NT2/D1 (cell line): ENCODE results near the gene ITPKB.

ENCODE experiments used
- YY1 ChIP-seq: IDR thresholded peaks from 2 replicates; pipeline ENCODE4 v1.6.1; 2011; ENCODE audit not compliant: insufficient read length, insufficient read depth
- ZNF274 ChIP-seq: IDR thresholded peaks from 2 replicates; pipeline ENCODE4 v1.6.1; 2011; ENCODE audit warnings: mild to moderate bottlenecking, low read depth, low read length

DNA sequence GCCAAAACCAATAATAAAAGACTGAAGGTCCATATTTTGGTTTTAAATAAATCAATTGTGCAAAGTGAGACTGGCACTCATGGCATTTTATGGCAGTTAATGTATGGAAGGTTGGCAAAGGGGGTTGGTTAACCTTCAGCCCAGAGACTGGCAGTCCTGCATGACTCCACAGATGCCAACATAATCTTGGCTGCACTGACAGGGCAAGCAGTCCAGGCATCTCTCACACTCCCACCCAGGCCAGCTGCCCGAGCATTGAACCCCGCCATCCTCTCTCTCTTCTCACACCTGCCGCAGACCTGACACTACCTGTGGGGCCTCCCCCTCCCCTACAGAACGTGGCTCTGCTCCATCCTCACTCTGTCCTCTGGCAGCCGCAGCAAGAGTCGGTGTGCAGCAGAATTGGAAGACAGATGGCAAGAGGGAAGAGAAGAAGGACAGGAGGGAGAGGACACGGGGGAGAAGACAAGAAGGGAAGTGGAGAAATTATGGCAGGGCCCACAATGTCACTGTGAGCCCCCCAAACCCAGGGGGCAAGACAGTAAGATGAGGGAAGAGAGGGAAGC lies 43.7 kb downstream of the ITPKB start:
- no peak for TF ChIP-seq ZNF274
- no peak for TF ChIP-seq YY1
